Endothelial cell (in vitro differentiated cells): Measurements from ENCODE around the gene ITPR2. TPM values are rescaled to one million over a fixed set of nuclear protein-coding genes. Genes with fewer than 3 reads are reported as not detected.

Experiments
- DNase-seq: peaks from one replicate; pipeline ENCODE4 v3.0.0; 2021; ENCODE audit warnings: low spot score
- H3K27ac Mint-ChIP-seq: one replicate; pipeline ENCODE4 v1.8.0; 2021; ENCODE audit warnings: mixed read lengths, inconsistent platforms; ENCODE audit not compliant: unreplicated experiment
- H3K27me3 Mint-ChIP-seq: one replicate; pipeline ENCODE4 v1.8.0; 2021; ENCODE audit warnings: mild to moderate bottlenecking, moderate library complexity, mixed read lengths, inconsistent platforms; ENCODE audit not compliant: unreplicated experiment
- H3K36me3 Mint-ChIP-seq: one replicate; pipeline ENCODE4 v1.8.0; 2021; ENCODE audit warnings: mild to moderate bottlenecking, low read depth, mixed read lengths, inconsistent platforms; ENCODE audit not compliant: unreplicated experiment
- H3K4me1 Mint-ChIP-seq: one replicate; pipeline ENCODE4 v1.8.0; 2021; ENCODE audit warnings: mild to moderate bottlenecking, mixed read lengths, inconsistent platforms; ENCODE audit not compliant: unreplicated experiment
- H3K4me3 Mint-ChIP-seq: one replicate; pipeline ENCODE4 v1.8.0; 2021; ENCODE audit warnings: mild to moderate bottlenecking, mixed read lengths, inconsistent platforms; ENCODE audit not compliant: unreplicated experiment
- H3K9me3 Mint-ChIP-seq: one replicate; pipeline ENCODE4 v1.8.0; 2021; ENCODE audit warnings: mixed read lengths, inconsistent platforms; ENCODE audit not compliant: unreplicated experiment
- CTCF ChIP-seq: fragments of 200-600 bp; sonication (generic); IDR thresholded peaks from one replicate; pipeline ENCODE4 v1.5.0; 2021; ENCODE audit warnings: antibody characterized with exemption; ENCODE audit not compliant: unreplicated experiment
- total RNA-seq: library from RNA; stranded (reverse); fragmentation: NEBNext Ultra II Directional; extraction: Animal tissue kit (Norgen Biotek cat#: 25700); gene quantifications from one replicate; pipeline ENCODE4 v1.2.1, GENCODE V29; 2021; ENCODE audit not compliant: unreplicated experiment

Gene ITPR2
- total RNA-seq, 1 donor from 2014 or later: 33.8 TPM

GRCh38 chr12:26851031-26851809 lies 18.2 kb upstream of the ITPR2 start:
- no peak overlapping the region for H3K4me3 Mint-ChIP-seq

GRCh38 chr12:26848156-26848825 lies 15.3 kb upstream of the ITPR2 start:
- no peaks in the 10 kb centered on the region for H3K27me3 Mint-ChIP-seq
- H3K4me1 Mint-ChIP-seq: peaks cover 9% of the 10 kb centered on the region

More at GRCh38 chr12:26851031-26851809, 18.2 kb upstream of the ITPR2 start:
- no peak for TF ChIP-seq CTCF
- Mint-ChIP-seq H3K36me3 (no peaks in the 10 kb centered on the region), H3K27me3 (no peaks in the 10 kb centered on the region), H3K9me3 (no peaks in the 10 kb centered on the region), H3K27ac (no peak overlapping the region), H3K4me1 (peaks cover 4% of the 10 kb centered on the region)
- no peak for DNase-seq

GRCh38 chr12:26847431-26847830 lies 14.4 kb upstream of the ITPR2 start:
- TF ChIP-seq CTCF: no peak
- Mint-ChIP-seq H3K4me1 (peaks cover 9% of the 10 kb centered on the region), H3K27me3 (no peaks in the 10 kb centered on the region), H3K27ac (no peak overlapping the region), H3K9me3 (no peaks in the 10 kb centered on the region), H3K4me3 (no peak overlapping the region), H3K36me3 (no peaks in the 10 kb centered on the region)
- no peak for DNase-seq

More at GRCh38 chr12:26848156-26848825, 15.3 kb upstream of the ITPR2 start:
- TF ChIP-seq CTCF: no peak
- DNase-seq: no peak
- Mint-ChIP-seq H3K36me3 (no peaks in the 10 kb centered on the region), H3K4me3 (no peak overlapping the region), H3K27ac (no peak overlapping the region), H3K9me3 (no peaks in the 10 kb centered on the region)

- H3K27me3 Mint-ChIP-seq: no peaks in the 10 kb centered on the region
- H3K27ac Mint-ChIP-seq: no peak overlapping the region
- H3K36me3 Mint-ChIP-seq: no peaks in the 10 kb centered on the region
- TF ChIP-seq CTCF: no peak
- no peak overlapping the region for H3K4me3 Mint-ChIP-seq
- no peaks in the 10 kb centered on the region for H3K9me3 Mint-ChIP-seq
- no peak for DNase-seq
- peaks cover 9% of the 10 kb centered on the region for H3K4me1 Mint-ChIP-seq
Measured at GRCh38 chr12:26846416-26846815, 13.4 kb upstream of the ITPR2 start.

GRCh38 chr12:26845984-26846383 lies 13.0 kb upstream of the ITPR2 start:
- peaks cover 9% of the 10 kb centered on the region for H3K4me1 Mint-ChIP-seq
- H3K9me3 Mint-ChIP-seq: no peaks in the 10 kb centered on the region
- TF ChIP-seq CTCF: no peak
- no peak for DNase-seq
- H3K27ac Mint-ChIP-seq: no peak overlapping the region
- H3K36me3 Mint-ChIP-seq: no peaks in the 10 kb centered on the region
- no peak overlapping the region for H3K4me3 Mint-ChIP-seq
- no peaks in the 10 kb centered on the region for H3K27me3 Mint-ChIP-seq
